Activated T-helper 17 cell treated with anti-CD3 and anti-CD28 coated beads, Interleukin-2, amount 50 U/mL, for 72 hours (primary cell): Measurements from ENCODE around the gene ZNF609. TPM values are rescaled to one million over a fixed set of nuclear protein-coding genes. Genes with fewer than 3 reads are reported as not detected.

Experiments used
- ATAC-seq: fragments of 150-1000 bp; cut with Tn5 transposase; replicated peaks from 2 replicates; pipeline ENCODE4 v1.10.0; 2021; ENCODE audit warnings: mild to moderate bottlenecking, moderate library complexity
- H3K27ac Mint-ChIP-seq: one replicate; pipeline ENCODE4 v1.8.0; 2022; ENCODE audit warnings: mixed read lengths
- H3K27me3 Mint-ChIP-seq: one replicate; pipeline ENCODE4 v1.8.0; 2022; ENCODE audit warnings: mixed read lengths
- H3K36me3 Mint-ChIP-seq: one replicate; pipeline ENCODE4 v1.8.0; 2022; ENCODE audit warnings: low read depth, mild to moderate bottlenecking, mixed read lengths
- H3K4me1 Mint-ChIP-seq: one replicate; pipeline ENCODE4 v1.8.0; 2022; ENCODE audit warnings: mixed read lengths
- H3K4me3 Mint-ChIP-seq: one replicate; pipeline ENCODE4 v1.8.0; 2022; ENCODE audit warnings: mild to moderate bottlenecking, mixed read lengths
- H3K9me3 Mint-ChIP-seq: one replicate; pipeline ENCODE4 v1.8.0; 2022; ENCODE audit warnings: mixed read lengths
- total RNA-seq, 2 donors: library from RNA; stranded (reverse); gene quantifications; one replicate each; pipeline ENCODE4 v1.2.3, GENCODE V29; 2022

Gene ZNF609
- total RNA-seq, 2 donors from 2014 or later = 27.3 to 41.2 TPM

DNA sequence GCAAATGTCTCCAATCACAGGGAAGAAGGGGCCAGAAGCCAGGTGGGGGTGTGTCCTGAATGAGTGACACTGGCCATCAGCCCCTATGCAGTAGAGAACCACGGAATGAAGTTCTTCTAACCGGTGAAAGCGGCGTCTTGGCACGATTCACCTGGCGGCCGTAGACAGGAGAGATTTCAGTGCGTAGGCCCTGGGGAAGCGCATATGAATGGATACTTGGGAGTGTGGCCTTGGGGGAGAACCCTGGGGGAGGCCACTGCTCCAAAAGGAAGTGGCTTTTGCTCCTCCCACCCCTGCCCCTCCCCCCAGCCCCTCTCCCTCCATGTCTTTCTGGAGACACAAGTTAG lies 271.4 kb downstream of the ZNF609 start:
- H3K9me3 Mint-ChIP-seq = no peaks in the 10 kb centered on the region
- peaks cover 11% of the 10 kb centered on the region for H3K4me1 Mint-ChIP-seq
- no peaks in the 10 kb centered on the region for H3K36me3 Mint-ChIP-seq
- H3K4me3 Mint-ChIP-seq = no peak overlapping the region
- peaks cover 4% of the 10 kb centered on the region for H3K27me3 Mint-ChIP-seq
- peak overlapping the region; percentile 77 for H3K27ac Mint-ChIP-seq
- no peak for ATAC-seq

DNA sequence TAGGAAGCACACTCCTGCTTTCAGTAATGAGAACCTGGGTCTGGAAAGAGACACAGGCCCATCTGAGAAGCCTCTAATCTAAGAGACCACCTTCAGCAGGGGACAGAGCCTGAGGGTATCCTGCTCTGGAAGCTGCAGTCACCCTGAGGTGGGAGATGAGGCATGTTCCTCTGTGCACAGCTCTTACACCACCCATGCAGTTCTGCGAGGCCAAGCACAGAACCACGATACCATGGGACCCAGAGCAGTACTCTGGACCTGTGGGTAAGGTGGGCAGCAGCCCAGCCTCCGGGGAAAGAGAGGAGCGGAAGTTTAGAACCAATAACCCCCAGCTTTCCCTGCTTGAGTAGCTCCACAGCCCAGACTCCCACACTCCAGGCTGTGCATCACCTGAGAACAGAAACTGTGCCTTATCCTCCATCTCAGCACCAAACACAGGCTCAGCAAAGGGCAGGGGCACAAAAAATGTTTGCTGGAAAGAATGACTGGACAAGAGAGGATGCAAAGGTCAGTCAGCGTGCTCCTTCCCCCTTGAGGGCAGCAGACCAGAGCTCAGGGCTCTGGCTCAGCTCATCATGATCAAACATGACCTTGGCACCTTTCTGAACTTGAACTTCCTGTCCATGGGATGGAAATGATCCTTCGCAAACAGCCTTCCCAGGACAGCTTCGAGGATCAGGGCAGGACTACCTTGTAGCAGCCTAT lies 271.9 kb downstream of the ZNF609 start:
- Mint-ChIP-seq H3K36me3 (no peaks in the 10 kb centered on the region), H3K4me3 (no peak overlapping the region), H3K4me1 (peaks cover 11% of the 10 kb centered on the region), H3K27ac (peak overlapping the region; percentile 36), H3K27me3 (peaks cover 4% of the 10 kb centered on the region), H3K9me3 (no peaks in the 10 kb centered on the region)
- no peak for ATAC-seq

Other genes with a start within 250 kb of the ZNF609 start
- gene CSNK1G1, start 104.4 kb upstream of the ZNF609 start, total RNA-seq = 10 to 100 TPM; 34.5 to 38.0 TPM
- gene PCLAF, start 79.1 kb upstream of the ZNF609 start, total RNA-seq = 100 to 1,000 TPM in 1 of 2 donors, 10 to 100 TPM in 1; 61.5 to 101 TPM
- 10 to 100 TPM; 26.6 to 26.7 TPM for gene TRIP4, start 72.7 kb upstream of the ZNF609 start, total RNA-seq